ENCODE data around the gene MYO3B.

The MYO3B gene

GRCh38 chr2:170568511-170568910 lies 390.6 kb downstream of the MYO3B start:
- Histone ChIP-seq H3K9me3 (ENCODE audit: control insufficient read depth, low read length) (no peaks in the 10 kb centered on the region), H3K4me1 (ENCODE audit: control insufficient read depth, insufficient read depth, low read length) (peaks cover 17% of the 10 kb centered on the region), H3K27me3 (replicated peaks; ENCODE audit: control insufficient read depth, insufficient read depth, low read length) (no peaks in the 10 kb centered on the region), H3K36me3 (ENCODE audit: control insufficient read depth, insufficient read depth, low read length, severe bottlenecking) (no peaks in the 10 kb centered on the region), H3K4me3 (ENCODE audit: low read length) (no peak overlapping the region), H3K9ac (ENCODE audit: low read length) (no peak overlapping the region)
- no peak for DNase-seq (ENCODE audit: low read depth)

GRCh38 chr2:170571612-170572011 lies 393.7 kb downstream of the MYO3B start:
- no peaks in the 10 kb centered on the region for H3K27me3 ChIP-seq (replicated peaks; ENCODE audit: control insufficient read depth, insufficient read depth, low read length)

GRCh38 chr2:170573671-170574070 lies 395.7 kb downstream of the MYO3B start:
- H3K4me1 ChIP-seq (ENCODE audit: control insufficient read depth, insufficient read depth, low read length), result peaks cover 8% of the 10 kb centered on the region
- no peaks in the 10 kb centered on the region for H3K36me3 ChIP-seq (ENCODE audit: control insufficient read depth, insufficient read depth, low read length, severe bottlenecking)
- no peak for DNase-seq (ENCODE audit: low read depth)
- no peaks in the 10 kb centered on the region for H3K9me3 ChIP-seq (ENCODE audit: control insufficient read depth, low read length)
- no peak overlapping the region for H3K4me3 ChIP-seq (ENCODE audit: low read length)
- no peak overlapping the region for H3K9ac ChIP-seq (ENCODE audit: low read length)
- H3K27me3 ChIP-seq (replicated peaks; ENCODE audit: control insufficient read depth, insufficient read depth, low read length), result no peaks in the 10 kb centered on the region

More at GRCh38 chr2:170571612-170572011, 393.7 kb downstream of the MYO3B start:
- Histone ChIP-seq H3K36me3 (ENCODE audit: control insufficient read depth, insufficient read depth, low read length, severe bottlenecking) (no peaks in the 10 kb centered on the region), H3K4me3 (ENCODE audit: low read length) (no peak overlapping the region), H3K9ac (ENCODE audit: low read length) (no peak overlapping the region), H3K4me1 (ENCODE audit: control insufficient read depth, insufficient read depth, low read length) (peaks cover 11% of the 10 kb centered on the region), H3K9me3 (ENCODE audit: control insufficient read depth, low read length) (no peaks in the 10 kb centered on the region)
- DNase-seq (ENCODE audit: low read depth), result no peak

- Histone ChIP-seq H3K4me1 (ENCODE audit: control insufficient read depth, insufficient read depth, low read length) (peaks cover 4% of the 10 kb centered on the region), H3K9me3 (ENCODE audit: control insufficient read depth, low read length) (no peaks in the 10 kb centered on the region), H3K4me3 (ENCODE audit: low read length) (no peak overlapping the region), H3K9ac (ENCODE audit: low read length) (no peak overlapping the region), H3K27me3 (replicated peaks; ENCODE audit: control insufficient read depth, insufficient read depth, low read length) (no peaks in the 10 kb centered on the region), H3K36me3 (ENCODE audit: control insufficient read depth, insufficient read depth, low read length, severe bottlenecking) (no peaks in the 10 kb centered on the region)
- DNase-seq (ENCODE audit: low read depth), result no peak
These were observed 398.3 kb downstream of the MYO3B start for GRCh38 chr2:170576296-170576695.

- no peak overlapping the region for H3K4me3 ChIP-seq (ENCODE audit: low read length)
- no peaks in the 10 kb centered on the region for H3K4me1 ChIP-seq (ENCODE audit: control insufficient read depth, insufficient read depth, low read length)
- no peaks in the 10 kb centered on the region for H3K27me3 ChIP-seq (replicated peaks; ENCODE audit: control insufficient read depth, insufficient read depth, low read length)
- no peaks in the 10 kb centered on the region for H3K36me3 ChIP-seq (ENCODE audit: control insufficient read depth, insufficient read depth, low read length, severe bottlenecking)
- no peak for DNase-seq (ENCODE audit: low read depth)
- no peaks in the 10 kb centered on the region for H3K9me3 ChIP-seq (ENCODE audit: control insufficient read depth, low read length)
- H3K9ac ChIP-seq (ENCODE audit: low read length), result no peak overlapping the region
These were observed 399.4 kb downstream of the MYO3B start for GRCh38 chr2:170577356-170577755.

GRCh38 chr2:170578606-170579005 lies 400.7 kb downstream of the MYO3B start:
- Histone ChIP-seq H3K27me3 (replicated peaks; ENCODE audit: control insufficient read depth, insufficient read depth, low read length) (no peaks in the 10 kb centered on the region), H3K4me1 (ENCODE audit: control insufficient read depth, insufficient read depth, low read length) (no peaks in the 10 kb centered on the region), H3K9me3 (ENCODE audit: control insufficient read depth, low read length) (no peaks in the 10 kb centered on the region), H3K4me3 (ENCODE audit: low read length) (no peak overlapping the region), H3K36me3 (ENCODE audit: control insufficient read depth, insufficient read depth, low read length, severe bottlenecking) (no peaks in the 10 kb centered on the region), H3K9ac (ENCODE audit: low read length) (no peak overlapping the region)
- no peak for DNase-seq (ENCODE audit: low read depth)

GRCh38 chr2:170579511-170579910 lies 401.6 kb downstream of the MYO3B start:
- DNase-seq (ENCODE audit: low read depth), result no peak
- Histone ChIP-seq H3K27me3 (replicated peaks; ENCODE audit: control insufficient read depth, insufficient read depth, low read length) (no peaks in the 10 kb centered on the region), H3K4me1 (ENCODE audit: control insufficient read depth, insufficient read depth, low read length) (no peaks in the 10 kb centered on the region), H3K36me3 (ENCODE audit: control insufficient read depth, insufficient read depth, low read length, severe bottlenecking) (no peaks in the 10 kb centered on the region), H3K4me3 (ENCODE audit: low read length) (no peak overlapping the region), H3K9me3 (ENCODE audit: control insufficient read depth, low read length) (no peaks in the 10 kb centered on the region), H3K9ac (ENCODE audit: low read length) (no peak overlapping the region)

- Histone ChIP-seq H3K9ac (ENCODE audit: low read length) (no peak overlapping the region), H3K36me3 (ENCODE audit: control insufficient read depth, insufficient read depth, low read length, severe bottlenecking) (no peaks in the 10 kb centered on the region), H3K4me3 (ENCODE audit: low read length) (no peak overlapping the region), H3K9me3 (ENCODE audit: control insufficient read depth, low read length) (no peaks in the 10 kb centered on the region), H3K4me1 (ENCODE audit: control insufficient read depth, insufficient read depth, low read length) (peaks cover 9% of the 10 kb centered on the region), H3K27me3 (replicated peaks; ENCODE audit: control insufficient read depth, insufficient read depth, low read length) (no peaks in the 10 kb centered on the region)
- no peak for DNase-seq (ENCODE audit: low read depth)
These were observed 404.4 kb downstream of the MYO3B start for GRCh38 chr2:170582313-170582712.

GRCh38 chr2:170582751-170583463 lies 405.0 kb downstream of the MYO3B start:
- Histone ChIP-seq H3K36me3 (ENCODE audit: control insufficient read depth, insufficient read depth, low read length, severe bottlenecking) (no peaks in the 10 kb centered on the region), H3K4me1 (ENCODE audit: control insufficient read depth, insufficient read depth, low read length) (peaks cover 15% of the 10 kb centered on the region), H3K9ac (ENCODE audit: low read length) (no peak overlapping the region), H3K9me3 (ENCODE audit: control insufficient read depth, low read length) (no peaks in the 10 kb centered on the region), H3K27me3 (replicated peaks; ENCODE audit: control insufficient read depth, insufficient read depth, low read length) (no peaks in the 10 kb centered on the region), H3K4me3 (ENCODE audit: low read length) (no peak overlapping the region)
- no peak for DNase-seq (ENCODE audit: low read depth)

- no peak for DNase-seq (ENCODE audit: low read depth)
- Histone ChIP-seq H3K4me1 (ENCODE audit: control insufficient read depth, insufficient read depth, low read length) (peaks cover 22% of the 10 kb centered on the region), H3K9ac (ENCODE audit: low read length) (no peak overlapping the region), H3K36me3 (ENCODE audit: control insufficient read depth, insufficient read depth, low read length, severe bottlenecking) (no peaks in the 10 kb centered on the region), H3K9me3 (ENCODE audit: control insufficient read depth, low read length) (no peaks in the 10 kb centered on the region), H3K27me3 (replicated peaks; ENCODE audit: control insufficient read depth, insufficient read depth, low read length) (no peaks in the 10 kb centered on the region), H3K4me3 (ENCODE audit: low read length) (no peak overlapping the region)
These were observed 407.1 kb downstream of the MYO3B start for GRCh38 chr2:170585067-170585466.

- Histone ChIP-seq H3K9me3 (ENCODE audit: control insufficient read depth, low read length) (no peaks in the 10 kb centered on the region), H3K9ac (ENCODE audit: low read length) (no peak overlapping the region), H3K4me1 (ENCODE audit: control insufficient read depth, insufficient read depth, low read length) (peaks cover 22% of the 10 kb centered on the region), H3K4me3 (ENCODE audit: low read length) (no peak overlapping the region), H3K36me3 (ENCODE audit: control insufficient read depth, insufficient read depth, low read length, severe bottlenecking) (no peaks in the 10 kb centered on the region), H3K27me3 (replicated peaks; ENCODE audit: control insufficient read depth, insufficient read depth, low read length) (no peaks in the 10 kb centered on the region)
- DNase-seq (ENCODE audit: low read depth), result no peak
These were observed 408.7 kb downstream of the MYO3B start for GRCh38 chr2:170586571-170587095.

- Histone ChIP-seq H3K36me3 (ENCODE audit: control insufficient read depth, insufficient read depth, low read length, severe bottlenecking) (no peaks in the 10 kb centered on the region), H3K4me3 (ENCODE audit: low read length) (no peak overlapping the region), H3K4me1 (ENCODE audit: control insufficient read depth, insufficient read depth, low read length) (peaks cover 22% of the 10 kb centered on the region), H3K9ac (ENCODE audit: low read length) (no peak overlapping the region), H3K27me3 (replicated peaks; ENCODE audit: control insufficient read depth, insufficient read depth, low read length) (no peaks in the 10 kb centered on the region), H3K9me3 (ENCODE audit: control insufficient read depth, low read length) (no peaks in the 10 kb centered on the region)
- no peak for DNase-seq (ENCODE audit: low read depth)
These were observed 409.2 kb downstream of the MYO3B start for GRCh38 chr2:170587117-170587516.

Data from adipocyte (in vitro differentiated cells).